Esophagus squamous epithelium (tissue), 5 donors: ENCODE results near the gene ITGA2B. TPM values are rescaled to one million over a fixed set of nuclear protein-coding genes. Genes with fewer than 3 reads are reported as not detected.
A peak's percentile ranks its signal among the peaks of the same experiment; 100 is the strongest.

Source experiments
- DNase-seq: peaks from one replicate; lab custom pipeline; 2025; lab: John Stamatoyannopoulos, UW
- H3K27ac ChIP-seq, 4 donors: fragments of 200-600 bp; sonication (generic); one replicate each; pipeline ENCODE4 v1.5.1; 2016 to 2019; ENCODE audit warnings: mild to moderate bottlenecking in 1 of 4
- H3K27me3 ChIP-seq, 4 donors: fragments of 200-600 bp; sonication (generic); 1 replicate in 3 of 4; 2 replicates in 1 of 4; pipeline versions ENCODE4 v1.5.1 to v1.6.0; 2017 to 2021; ENCODE audit warnings: antibody characterized with exemption in 1 of 4
- H3K36me3 ChIP-seq, 3 donors: fragments of 200-600 bp; sonication (generic); one replicate each; pipeline ENCODE4 v1.5.1; 2016 to 2019
- H3K4me1 ChIP-seq, 3 donors: fragments of 200-600 bp; sonication (generic); one replicate each; pipeline ENCODE4 v1.5.1; 2017 to 2019
- H3K4me3 ChIP-seq, 4 donors: fragments of 200-600 bp; sonication (generic); 1 replicate in 3 of 4; 2 replicates in 1 of 4; pipeline ENCODE4 v1.5.1; 2016 to 2019; ENCODE audit warnings: mild to moderate bottlenecking in 2 of 4, moderate library complexity in 1 of 4
- H3K9me3 ChIP-seq, 3 donors: fragments of 200-600 bp; sonication (generic); one replicate each; pipeline ENCODE4 v1.5.1; 2016 to 2019
- CTCF ChIP-seq, 6 experiments: fragments of 450-650 bp in 4 of 6; fragments of 200-600 bp in 2 of 6; sonication (generic) in 2 of 6; IDR thresholded peaks; one replicate each; pipeline ENCODE4 v1.5.1; 2016 to 2019; ENCODE audit warnings: antibody characterized with exemption in 6 of 6, mild to moderate bottlenecking in 4 of 6, moderate library complexity in 4 of 6
- POLR2A ChIP-seq, 4 donors: fragments of 450-650 bp; IDR thresholded peaks; one replicate each; pipeline ENCODE4 v1.6.1; 2017; ENCODE audit warnings: antibody characterized with exemption in 4 of 4, mild to moderate bottlenecking in 4 of 4, moderate library complexity in 3 of 4
- WGBS, 2 donors: methylation state at CpG; one replicate each; pipeline ENCODE4 v1.1.5; 2018; 5-methylcytosine and 5-hydroxymethylcytosine counted together
- intact Hi-C: fragments of 100-400 bp; cut with DNase I; formaldehyde crosslinking; loops from one replicate; pipeline ENCODE4 v1.15.0; 2022
- total RNA-seq, 4 donors: library from RNA; depleted of rRNA; stranded (reverse); fragments of >200 nt; gene quantifications; one replicate each; pipeline ENCODE4 v1.1.0, GENCODE V29; 2016
- donor health status: DM: yes; HTN: yes; CAD: no.

ITGA2B gene
- total RNA-seq, 4 donors from 2014 or later, result 0.26 to 0.76 (median 0.70) TPM; not detected in 1

- peaks cover 0 to 64% (median 6%) of the 10 kb centered on the region in 3 donors for H3K36me3 ChIP-seq
- H3K27me3 ChIP-seq, result no peaks in the 10 kb centered on the region
- H3K27ac ChIP-seq, result no peak overlapping the region
- intact Hi-C loops, result no loop called here
- no peak for DNase-seq
- 78 to 84% methylated on average over 6 to 7 of the region's 7 CpGs for WGBS, 2 donors
- peaks cover 0 to 4% (median 0%) of the 10 kb centered on the region in 3 donors for H3K4me1 ChIP-seq
- TF ChIP-seq CTCF (IDR thresholded peaks at IDR 0.05), result peak in 1 of 6 experiments; percentile 50
- no peak for TF ChIP-seq POLR2A (IDR thresholded peaks at IDR 0.05)
- no peaks in the 10 kb centered on the region for H3K9me3 ChIP-seq
- H3K4me3 ChIP-seq, result no peak overlapping the region
Measured at GRCh38 chr17:44409309-44410028, 20.0 kb upstream of the ITGA2B start.

DNA sequence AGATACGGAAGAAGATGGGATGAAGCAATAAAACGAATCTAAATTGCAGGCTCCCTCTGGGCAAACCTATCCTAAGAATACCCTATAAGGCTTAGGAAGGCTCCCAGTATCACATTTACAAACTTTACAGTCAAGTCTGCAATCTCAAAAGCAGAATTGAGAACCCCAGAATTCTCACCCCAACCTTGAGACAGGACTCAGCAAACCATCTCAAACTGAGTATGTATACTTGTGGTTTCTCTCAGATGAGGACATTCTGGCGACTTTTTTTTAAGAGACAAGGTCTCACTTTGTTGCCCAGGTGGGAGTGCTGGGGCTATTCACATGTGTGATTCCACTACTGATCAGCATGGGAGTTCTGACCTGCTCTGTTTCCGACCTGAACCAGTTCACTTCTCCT, 19.3 kb upstream of the ITGA2B start:
- Histone ChIP-seq H3K4me3 (no peak overlapping the region), H3K27me3 (no peaks in the 10 kb centered on the region), H3K36me3 (peaks cover 0 to 66% (median 10%) of the 10 kb centered on the region in 3 donors), H3K9me3 (no peaks in the 10 kb centered on the region), H3K27ac (no peak overlapping the region), H3K4me1 (peaks cover 0 to 4% (median 0%) of the 10 kb centered on the region in 3 donors)
- DNase-seq, result no peak
- 90 to 100% methylated on average over 4 of the region's 4 CpGs for WGBS, 2 donors
- intact Hi-C loops, result no loop called here
- TF ChIP-seq CTCF (IDR thresholded peaks at IDR 0.05), result no peak
- TF ChIP-seq POLR2A (IDR thresholded peaks at IDR 0.05), result no peak

GRCh38 chr17:44402564-44403172, 13.2 kb upstream of the ITGA2B start:
- Histone ChIP-seq H3K4me3 (no peak overlapping the region), H3K27me3 (no peaks in the 10 kb centered on the region), H3K36me3 (peaks cover 16 to 90% (median 40%) of the 10 kb centered on the region in 3 donors), H3K9me3 (no peaks in the 10 kb centered on the region), H3K4me1 (no peaks in the 10 kb centered on the region), H3K27ac (no peak overlapping the region)
- intact Hi-C loops, result no loop called here
- TF ChIP-seq POLR2A (IDR thresholded peaks at IDR 0.05) (no peak), CTCF (IDR thresholded peaks at IDR 0.05) (no peak)
- 78 to 90% methylated on average over 2 to 5 of the region's 5 CpGs for WGBS, 2 donors
- no peak for DNase-seq

DNA sequence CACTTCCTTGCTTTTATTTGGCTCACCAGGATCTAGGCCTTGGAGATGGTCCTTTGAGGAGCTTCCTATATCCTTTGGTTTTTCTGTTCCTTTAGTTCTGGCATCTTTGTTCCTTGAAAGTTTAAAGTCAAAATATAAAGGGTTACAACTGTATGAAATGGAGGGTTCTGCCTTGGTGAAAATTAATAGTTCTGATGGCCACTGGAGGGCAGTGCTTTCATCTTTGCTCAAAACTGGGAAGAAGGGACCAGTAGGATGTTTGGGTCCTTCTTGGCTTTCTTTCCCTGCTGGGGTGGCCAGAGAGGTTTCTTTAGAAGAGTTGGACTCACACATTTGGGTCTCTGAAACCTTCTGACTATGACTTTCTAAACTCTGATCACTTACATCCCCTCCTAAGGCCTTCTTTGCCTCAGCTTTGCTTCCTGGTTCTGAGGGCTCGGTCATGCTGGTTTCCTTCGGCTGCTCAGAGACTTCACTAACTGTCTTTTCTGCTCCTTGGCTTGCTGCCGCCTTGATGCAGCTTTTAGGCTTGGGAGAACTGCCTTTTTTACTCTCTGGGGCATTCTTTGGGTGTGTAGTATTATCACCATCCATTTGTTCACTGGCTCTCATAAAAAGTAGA, 10.9 kb upstream of the ITGA2B start:
- intact Hi-C loops, result no loop called here
- 88 to 90% methylated on average over 3 of the region's 3 CpGs for WGBS, 2 donors
- TF ChIP-seq POLR2A (IDR thresholded peaks at IDR 0.05) (no peak), CTCF (IDR thresholded peaks at IDR 0.05) (peak in 5 of 6 experiments; percentile 26 to 51 (median 31))
- no peaks in the 10 kb centered on the region for H3K4me1 ChIP-seq
- no peak overlapping the region for H3K27ac ChIP-seq
- no peak for DNase-seq
- H3K9me3 ChIP-seq, result no peaks in the 10 kb centered on the region
- H3K4me3 ChIP-seq, result no peak overlapping the region
- no peaks in the 10 kb centered on the region for H3K27me3 ChIP-seq
- H3K36me3 ChIP-seq, result peaks cover 17 to 100% (median 43%) of the 10 kb centered on the region in 3 donors
